HL-60/S4 treated with phorbol 12-myristate 13-acetate at 8.2 ng/mL for 4 days and 3 days (cell line): ENCODE data around the gene ABHD8.

Experiments
- in situ Hi-C: fragments of 300-500 bp; cut with MboI; formaldehyde crosslinking; loops from 2 replicates; pipeline ENCODE4 v1.15.0; 2022; ENCODE audit warnings: low sequenced_read_pairs

Gene ABHD8

GRCh38 chr19:17303167-17303939 lies at the start of gene ABHD8:
TSS of gene ABHD8 (minus strand) at chr19:17303425. CDS start at chr19:17301616, 1,809 bp downstream.
- in situ Hi-C loops, result no loop called here

DNA sequence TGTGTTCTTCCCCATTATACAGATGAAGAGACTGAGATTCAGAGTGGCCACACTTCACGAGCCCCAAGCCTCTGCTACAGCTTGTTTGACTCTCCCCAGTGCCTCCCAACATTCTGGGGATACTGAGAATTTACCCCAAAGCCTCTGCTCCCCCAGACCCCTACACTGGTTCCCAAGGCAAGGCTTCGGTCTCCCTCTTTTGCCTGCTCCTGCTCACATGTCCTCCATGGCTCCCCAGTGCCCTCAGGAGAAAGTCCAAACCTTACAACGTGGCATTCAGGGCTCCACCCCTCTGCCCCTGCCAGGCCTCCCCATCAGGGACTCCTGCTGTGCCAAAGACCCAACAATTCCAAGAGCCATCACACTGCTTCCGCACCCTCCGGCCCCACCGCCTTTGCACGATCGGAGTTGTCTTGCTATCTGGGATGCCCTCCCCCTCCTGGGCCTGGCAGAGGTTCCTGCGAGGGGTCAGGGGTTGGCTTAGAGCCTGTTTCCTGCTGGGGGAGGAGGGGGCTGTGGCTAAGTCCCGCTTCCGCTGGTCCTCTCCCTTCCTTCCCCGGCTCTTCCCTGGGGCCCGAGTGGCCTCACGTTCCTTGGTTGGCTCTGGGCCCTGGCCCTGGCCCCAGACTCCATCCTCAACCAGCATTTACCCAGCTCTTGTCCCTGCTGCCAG lies 49.5 kb upstream of the ABHD8 start:
- in situ Hi-C loops, result no loop called here

DNA sequence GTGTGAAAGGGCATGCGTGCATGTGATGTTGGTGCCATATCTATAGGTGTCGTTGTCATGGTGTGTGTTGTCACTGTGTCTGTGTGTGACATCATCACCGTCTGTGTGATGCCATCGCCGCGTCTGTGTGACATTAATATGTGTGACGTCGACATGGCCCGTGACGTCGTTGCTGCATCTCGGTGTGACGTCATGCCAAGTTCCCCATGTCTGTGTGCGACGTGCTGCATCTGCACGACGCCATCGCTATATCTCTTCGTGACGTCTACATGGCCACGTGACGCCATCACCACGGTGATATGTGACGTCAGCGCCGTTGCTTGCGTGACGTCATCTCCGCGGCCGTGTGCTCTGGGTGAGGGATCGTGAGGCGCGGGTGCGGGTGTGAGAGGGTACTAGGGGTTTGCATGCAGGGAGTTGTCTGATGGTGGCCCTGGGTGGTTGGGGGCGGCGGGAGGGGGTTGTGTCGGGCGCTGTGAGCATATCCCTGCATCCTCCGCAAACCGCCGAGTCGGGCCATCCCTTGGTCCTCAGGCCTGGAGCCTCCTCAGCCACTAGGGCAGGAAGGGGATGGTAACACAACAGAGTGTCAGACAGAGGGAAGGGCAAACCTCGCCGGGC lies 48.7 kb upstream of the ABHD8 start:
- in situ Hi-C loops, result no loop called here

DNA sequence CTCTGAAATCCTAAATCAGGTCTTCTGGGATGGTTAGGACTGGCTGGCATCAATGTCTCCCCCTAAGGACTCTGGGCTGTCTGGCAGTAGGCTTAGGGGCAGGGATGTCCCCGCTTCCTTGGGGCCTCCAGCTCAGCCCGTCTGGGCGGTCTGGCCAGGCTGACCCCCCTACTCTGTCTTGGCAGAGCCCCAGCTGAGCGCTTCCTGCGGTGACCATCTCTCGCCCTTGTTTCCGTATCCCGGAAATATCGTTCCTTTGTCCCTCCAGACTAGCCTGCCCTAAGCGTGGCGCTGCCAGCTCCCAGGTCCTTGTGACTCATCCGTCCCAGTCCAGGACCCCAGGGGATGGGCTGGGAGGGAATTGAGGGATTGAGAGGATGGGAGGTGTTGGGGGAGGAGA lies 45.5 kb upstream of the ABHD8 start:
- in situ Hi-C loops, result no loop called here

- in situ Hi-C loops, result no loop called here
Observed at GRCh38 chr19:17347877-17348276, 44.7 kb upstream of the ABHD8 start.

- in situ Hi-C loops, result no loop called here
Observed at GRCh38 chr19:17347361-17347760, 44.1 kb upstream of the ABHD8 start.

DNA sequence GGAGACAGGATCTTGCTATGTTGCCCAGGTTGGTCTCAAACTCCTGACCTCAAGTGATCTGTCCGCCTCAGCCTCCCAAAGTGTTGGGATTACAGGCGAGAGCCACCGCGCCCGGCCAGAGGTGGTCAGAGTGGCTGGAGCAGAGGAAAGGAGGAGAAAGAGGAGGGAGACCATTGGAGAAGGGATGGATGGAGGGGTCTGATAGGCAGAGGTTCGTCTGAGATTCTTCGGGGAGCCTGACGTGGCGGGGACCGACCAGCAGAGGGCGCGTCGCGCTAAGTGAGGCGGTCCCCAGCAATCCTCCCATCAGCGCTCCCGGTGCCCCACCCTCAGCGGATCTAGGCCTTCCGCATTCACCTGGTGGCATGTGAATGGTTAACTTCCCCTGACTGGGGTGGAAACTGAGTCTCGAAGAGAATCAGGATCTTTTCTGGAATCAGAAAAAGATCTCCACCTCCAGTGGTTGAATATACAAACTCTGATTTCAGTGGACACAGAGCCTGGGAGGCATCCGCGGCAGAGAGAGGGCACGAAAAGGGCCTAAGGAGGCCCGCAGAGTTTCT lies 43.0 kb upstream of the ABHD8 start:
- in situ Hi-C loops, result no loop called here

DNA sequence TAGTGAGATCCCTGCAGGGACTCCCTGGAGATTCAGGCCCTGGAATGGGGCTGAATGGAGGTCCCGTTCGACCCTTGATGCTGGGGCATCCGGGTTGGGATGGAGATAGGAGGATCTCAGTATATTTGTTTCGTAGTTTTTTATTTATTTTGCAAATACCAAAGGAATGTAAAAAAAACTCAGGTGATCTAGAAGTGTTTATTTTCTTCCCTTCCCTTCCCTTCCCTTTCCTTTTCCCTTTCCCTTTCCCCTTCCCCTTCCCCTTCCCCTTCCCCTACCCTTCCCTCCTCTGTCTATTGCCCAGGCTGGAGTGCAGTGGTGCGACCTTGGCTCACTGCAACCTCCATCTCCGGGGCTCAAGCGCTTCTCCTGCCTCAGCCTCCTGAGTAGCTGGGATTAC lies 38.6 kb upstream of the ABHD8 start:
- in situ Hi-C loops, result no loop called here

- in situ Hi-C loops, result no loop called here
Observed at GRCh38 chr19:17341386-17341785, 38.2 kb upstream of the ABHD8 start.

- in situ Hi-C loops, result no loop called here
Observed at GRCh38 chr19:17340871-17341357, 37.7 kb upstream of the ABHD8 start.

- in situ Hi-C loops, result no loop called here
Observed at GRCh38 chr19:17340302-17340870, 37.2 kb upstream of the ABHD8 start.

DNA sequence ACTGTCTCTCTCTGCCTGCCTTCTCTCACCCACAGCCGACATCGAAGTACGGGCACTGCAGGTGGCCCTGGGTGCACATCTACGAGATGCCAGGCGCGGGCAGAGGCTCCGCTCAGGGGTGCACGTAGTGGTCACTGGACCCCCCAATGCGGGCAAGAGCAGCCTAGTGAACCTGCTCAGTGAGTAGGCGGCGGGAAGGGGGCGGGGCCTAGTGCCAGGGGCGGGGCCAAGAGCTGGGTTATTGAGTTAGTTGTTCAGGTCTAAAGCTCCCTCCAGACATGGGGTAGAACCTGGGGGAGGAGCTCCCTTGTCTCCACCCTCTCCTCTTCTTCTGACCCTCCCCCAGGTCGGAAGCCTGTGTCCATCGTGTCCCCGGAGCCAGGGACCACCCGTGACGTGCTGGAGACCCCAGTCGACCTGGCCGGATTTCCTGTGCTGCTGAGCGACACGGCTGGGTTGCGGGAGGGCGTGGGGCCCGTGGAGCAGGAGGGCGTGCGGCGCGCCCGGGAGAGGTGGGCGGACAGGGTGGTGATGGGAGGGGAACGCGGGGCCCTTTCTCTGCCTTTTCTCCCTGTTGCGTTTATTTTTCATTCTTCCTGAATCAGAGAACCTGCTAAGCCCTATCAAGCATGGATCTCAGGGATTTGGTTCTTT lies 36.0 kb upstream of the ABHD8 start:
- in situ Hi-C loops, result no loop called here

DNA sequence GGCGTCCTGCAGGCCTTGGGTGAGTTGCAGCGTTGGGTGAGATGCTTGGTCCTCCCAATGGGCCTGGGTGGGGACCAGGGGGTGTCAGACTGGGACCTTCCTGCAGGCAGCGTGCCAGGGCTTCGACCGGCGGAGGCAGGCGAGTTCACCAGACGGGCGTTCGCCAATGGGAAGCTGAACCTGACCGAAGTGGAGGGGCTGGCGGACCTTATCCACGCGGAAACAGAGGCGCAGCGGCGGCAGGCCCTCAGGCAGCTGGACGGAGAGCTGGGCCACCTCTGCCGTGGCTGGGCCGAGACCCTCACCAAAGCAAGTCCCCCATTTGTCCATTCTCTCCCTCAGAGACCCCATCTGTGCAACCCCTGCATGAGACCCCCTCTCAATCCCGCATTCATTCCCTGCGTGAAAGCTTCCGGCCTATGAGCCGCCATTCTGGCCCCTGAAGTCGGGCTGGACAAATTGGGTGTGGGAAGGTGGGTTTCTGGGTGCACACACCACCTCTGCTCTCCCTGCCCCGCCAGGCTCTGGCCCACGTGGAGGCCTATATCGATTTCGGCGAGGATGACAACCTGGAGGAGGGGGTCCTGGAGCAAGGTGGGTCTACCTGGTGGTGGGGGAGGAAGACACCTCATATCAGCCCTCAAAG lies 35.3 kb upstream of the ABHD8 start:
- in situ Hi-C loops, result no loop called here

- in situ Hi-C loops, result no loop called here
Observed at GRCh38 chr19:17337675-17338432, 34.6 kb upstream of the ABHD8 start.

DNA sequence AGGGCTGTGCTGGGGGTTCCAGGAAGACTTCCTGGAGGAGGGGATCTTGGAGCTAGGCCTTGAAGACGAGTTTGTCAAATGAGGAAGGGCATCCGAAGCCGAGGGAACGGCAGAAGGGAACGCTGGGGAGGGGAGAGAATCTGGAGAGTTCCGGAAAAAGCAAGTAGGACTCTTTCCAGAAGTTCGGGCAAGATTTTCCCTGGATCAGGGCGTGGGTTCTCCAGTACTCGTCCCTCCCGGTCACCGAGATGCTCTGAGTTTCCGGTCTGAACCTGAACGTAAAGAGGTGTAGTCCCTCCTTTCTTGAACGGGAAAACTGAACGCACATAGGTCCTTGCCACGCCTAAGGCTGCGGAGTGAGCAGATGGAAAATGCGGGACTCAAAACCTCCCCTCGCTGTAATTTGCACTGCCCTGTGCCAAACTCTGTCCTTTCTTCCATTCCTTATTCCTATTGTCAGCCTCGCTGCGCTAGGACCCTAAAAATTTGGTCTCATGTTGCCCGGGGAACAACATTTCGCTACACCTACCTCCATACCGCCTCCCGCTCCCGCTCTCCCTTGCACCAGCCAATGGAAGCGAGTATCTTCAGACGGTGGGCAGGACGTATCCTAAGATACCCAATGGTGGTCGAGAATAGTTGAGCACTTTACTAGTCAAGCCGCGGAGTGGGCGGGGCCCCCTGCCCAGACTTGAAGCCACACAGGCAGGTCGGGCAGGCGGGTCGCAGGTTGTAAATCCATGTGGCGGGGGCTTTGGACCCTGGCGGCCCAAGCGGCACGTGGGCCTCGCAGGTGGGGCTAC lies 33.8 kb upstream of the ABHD8 start, which contains the start of gene GTPBP3:
Gene GTPBP3 (plus strand): TSS at position 682 of the 803 bp plus-strand sequence. CDS start 59 bp downstream, at position 741.
- in situ Hi-C loops, result no loop called here

DNA sequence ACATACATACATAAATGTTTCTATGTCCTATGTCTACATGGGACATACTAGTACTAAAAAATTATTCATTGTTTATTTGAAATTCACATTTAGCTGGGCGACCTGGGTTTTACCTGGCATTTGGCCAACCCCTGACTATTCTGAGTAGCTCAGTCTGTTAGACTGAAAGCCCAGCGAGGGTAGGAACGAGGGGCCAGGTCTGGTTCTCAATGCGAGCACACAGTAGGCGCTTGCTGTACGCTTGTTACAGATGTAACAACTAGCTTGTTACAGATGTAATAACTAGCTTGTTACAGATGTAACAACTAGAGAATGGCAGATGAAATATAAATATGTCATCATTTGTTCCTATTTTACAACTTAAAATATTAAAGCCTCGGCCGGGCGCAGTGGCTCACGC lies 32.4 kb upstream of the ABHD8 start:
- in situ Hi-C loops, result no loop called here

- in situ Hi-C loops, result no loop called here
Observed at GRCh38 chr19:17334414-17335409, 31.5 kb upstream of the ABHD8 start, which contains the start of gene ANO8. TSS of gene ANO8 (minus strand) at chr19:17334855. CDS start at chr19:17334670, 185 bp downstream.
